ENCODE results near the gene TBC1D13.
"Not testable (repeated sequence)": the region's sequence is repeated elsewhere in the genome, so short reads cannot be mapped to it uniquely, and the experiment has no call there.

The TBC1D13 gene

GRCh38 chr9:128821584-128822406, 34.7 kb downstream of the TBC1D13 start:
- DNase-seq = no peak

GRCh38 chr9:128822407-128823042, 35.5 kb downstream of the TBC1D13 start:
- DNase-seq = no peak

- DNase-seq = no peak
Observed at GRCh38 chr9:128823362-128823902, 36.4 kb downstream of the TBC1D13 start.

GRCh38 chr9:128823903-128824406, 36.9 kb downstream of the TBC1D13 start:
- DNase-seq = no peak

- DNase-seq = no peak
Observed at GRCh38 chr9:128824911-128825310, 37.9 kb downstream of the TBC1D13 start.

GRCh38 chr9:128825923-128826700, 39.1 kb downstream of the TBC1D13 start:
- no peak for DNase-seq

- no peak for DNase-seq
Observed at GRCh38 chr9:128828267-128828666, 41.2 kb downstream of the TBC1D13 start.

GRCh38 chr9:128828719-128829452, 41.8 kb downstream of the TBC1D13 start:
- no peak for DNase-seq

- DNase-seq = peak; percentile 98
Observed at GRCh38 chr9:128829477-128830251, 42.6 kb downstream of the TBC1D13 start, which contains the start of gene SPOUT1. TSS of gene SPOUT1 (minus strand) at chr9:128829794. CDS start at chr9:128829780, 14 bp downstream.

GRCh38 chr9:128833696-128834095, 46.6 kb downstream of the TBC1D13 start:
- DNase-seq = no peak

- no peak for DNase-seq
Observed at GRCh38 chr9:128835246-128836210, 48.5 kb downstream of the TBC1D13 start.

GRCh38 chr9:128836509-128837145, 49.6 kb downstream of the TBC1D13 start:
- DNase-seq = no peak

GRCh38 chr9:128838338-128838737, 51.3 kb downstream of the TBC1D13 start:
- no peak for DNase-seq

GRCh38 chr9:128840524-128840923, 53.5 kb downstream of the TBC1D13 start:
- DNase-seq = no peak

- no peak for DNase-seq
Observed at GRCh38 chr9:128841694-128842492, 54.8 kb downstream of the TBC1D13 start.

GRCh38 chr9:128843171-128843570, 56.1 kb downstream of the TBC1D13 start:
- DNase-seq = not testable (repeated sequence)

GRCh38 chr9:128845186-128845931, 58.3 kb downstream of the TBC1D13 start:
- no peak for DNase-seq

- DNase-seq = no peak
Observed at GRCh38 chr9:128846680-128847030, 59.6 kb downstream of the TBC1D13 start.

Data from activated T-cell treated with anti-CD3 and anti-CD28 coated beads, Interleukin-2, amount 50 U/mL, for 48 hours (primary cell).